PC-3 (cell line): ENCODE results near the gene COX5A.
"Not testable (repeated sequence)": the region's sequence is repeated elsewhere in the genome, so short reads cannot be mapped to it uniquely, and the experiment has no call there.

Source experiments
- CTCF ChIP-seq: fragments of 300-600 bp; sonication (generic); conservative IDR thresholded peaks from 2 replicates; pipeline ENCODE4 v1.5.1; 2017; ENCODE audit warnings: antibody characterized with exemption, low read depth, mild to moderate bottlenecking, low read length
- EZH2 ChIP-seq: fragments of 300-600 bp; sonication (generic); IDR thresholded peaks from one replicate; pipeline ENCODE4 v1.6.1; 2017; ENCODE audit warnings: antibody characterized with exemption, mild to moderate bottlenecking, low read length; ENCODE audit not compliant: unreplicated experiment

DNA sequence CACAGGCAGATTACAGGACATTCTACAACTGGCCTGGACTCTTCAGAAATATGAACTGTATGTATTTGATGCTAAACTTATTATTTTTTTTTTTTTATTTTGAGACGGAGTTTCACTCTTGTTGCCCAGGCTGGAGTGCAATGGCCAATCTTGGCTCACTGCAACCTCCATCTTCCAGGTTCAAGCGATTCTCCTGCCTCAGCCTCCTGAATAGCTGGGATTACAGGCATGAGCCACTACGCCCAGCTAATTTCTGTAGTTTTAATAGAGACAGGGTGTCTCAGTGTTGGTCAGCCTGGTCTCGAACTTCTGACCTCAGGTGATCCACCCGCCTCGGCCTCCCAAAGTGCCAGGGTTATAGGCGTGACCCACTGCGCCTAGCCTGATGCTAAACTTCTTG is 24.1 kb downstream of the COX5A start:
- TF ChIP-seq CTCF, EZH2: not testable (repeated sequence)
